ENCODE data around the gene SEPTIN10.

DNA sequence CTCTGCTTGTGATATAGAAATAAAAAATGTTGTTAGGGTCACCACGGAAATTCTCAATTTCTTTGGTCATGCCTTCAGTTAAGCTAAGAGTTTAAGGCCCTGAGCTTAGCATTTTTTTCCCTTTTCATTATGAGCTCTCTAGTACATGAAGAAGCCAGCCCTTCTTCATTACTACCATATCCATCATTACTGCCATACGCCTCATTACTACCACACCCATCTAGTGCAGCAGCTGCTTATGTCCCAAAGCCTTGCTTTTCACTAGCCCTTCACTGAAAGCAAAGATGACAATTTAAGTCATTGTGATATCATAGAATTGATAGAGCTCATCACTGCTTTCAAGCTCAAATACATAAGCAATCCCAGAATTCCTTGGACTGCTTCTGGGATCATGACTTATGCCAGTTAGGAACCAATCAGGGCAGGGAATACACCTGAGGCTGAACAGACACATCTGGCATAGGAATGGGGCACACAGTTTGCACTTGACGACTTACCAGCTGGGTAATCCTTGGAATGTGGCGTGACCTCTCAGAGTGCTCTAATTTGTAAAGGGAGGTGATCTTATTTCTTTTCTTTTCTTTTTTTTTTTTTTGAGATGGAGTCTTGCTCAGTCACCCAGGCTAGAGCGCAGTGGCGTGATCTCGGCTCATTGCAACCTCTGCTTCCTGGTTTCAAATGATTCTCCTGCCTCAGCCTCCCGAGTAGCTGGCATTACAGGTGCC lies 40.7 kb upstream of the SEPTIN10 start:
- TF ChIP-seq, protein P1, sequence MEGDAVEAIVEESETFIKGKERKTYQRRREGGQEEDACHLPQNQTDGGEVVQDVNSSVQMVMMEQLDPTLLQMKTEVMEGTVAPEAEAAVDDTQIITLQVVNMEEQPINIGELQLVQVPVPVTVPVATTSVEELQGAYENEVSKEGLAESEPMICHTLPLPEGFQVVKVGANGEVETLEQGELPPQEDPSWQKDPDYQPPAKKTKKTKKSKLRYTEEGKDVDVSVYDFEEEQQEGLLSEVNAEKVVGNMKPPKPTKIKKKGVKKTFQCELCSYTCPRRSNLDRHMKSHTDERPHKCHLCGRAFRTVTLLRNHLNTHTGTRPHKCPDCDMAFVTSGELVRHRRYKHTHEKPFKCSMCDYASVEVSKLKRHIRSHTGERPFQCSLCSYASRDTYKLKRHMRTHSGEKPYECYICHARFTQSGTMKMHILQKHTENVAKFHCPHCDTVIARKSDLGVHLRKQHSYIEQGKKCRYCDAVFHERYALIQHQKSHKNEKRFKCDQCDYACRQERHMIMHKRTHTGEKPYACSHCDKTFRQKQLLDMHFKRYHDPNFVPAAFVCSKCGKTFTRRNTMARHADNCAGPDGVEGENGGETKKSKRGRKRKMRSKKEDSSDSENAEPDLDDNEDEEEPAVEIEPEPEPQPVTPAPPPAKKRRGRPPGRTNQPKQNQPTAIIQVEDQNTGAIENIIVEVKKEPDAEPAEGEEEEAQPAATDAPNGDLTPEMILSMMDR (IDR thresholded peaks at IDR 0.05; ENCODE audit: poor library complexity, severe bottlenecking): no peak
- TF ChIP-seq EZH2 (IDR thresholded peaks at IDR 0.05; ENCODE audit: borderline replicate concordance, insufficient read depth, low read length, poor library complexity, severe bottlenecking) (no peak), TAF1 (IDR thresholded peaks at IDR 0.05; ENCODE audit: low read depth) (no peak), RAD21 (conservative IDR thresholded peaks at IDR 0.05) (no peak), EP300 (conservative IDR thresholded peaks at IDR 0.05; ENCODE audit: poor library complexity, severe bottlenecking) (no peak), POLR2AphosphoS5 (IDR thresholded peaks at IDR 0.05) (no peak), SMC3 (conservative IDR thresholded peaks at IDR 0.05; ENCODE audit: poor library complexity) (no peak), REST (IDR thresholded peaks at IDR 0.05; ENCODE audit: borderline replicate concordance) (no peak), MXI1 (conservative IDR thresholded peaks at IDR 0.05; ENCODE audit: poor library complexity, severe bottlenecking) (no peak)
